IMR-90 (cell line): ENCODE results near the gene ARTN.

Experiments used
- CEBPB ChIP-seq: IDR thresholded peaks from 2 replicates; pipeline ENCODE4 v1.6.1; 2012; ENCODE audit warnings: low read depth, low read length, improper control_type of control experiment
- CTCF ChIP-seq: conservative IDR thresholded peaks from 2 replicates; pipeline ENCODE4 v1.5.1; 2012; ENCODE audit warnings: mild to moderate bottlenecking, low read depth, low read length, improper control_type of control experiment
- FOS ChIP-seq: fragments of 150-350 bp; IDR thresholded peaks from 2 replicates; pipeline ENCODE4 v1.6.1; 2016; ENCODE audit warnings: low read depth, low read length
- MXI1 ChIP-seq: IDR thresholded peaks from 2 replicates; pipeline ENCODE4 v1.6.1; 2012; ENCODE audit warnings: low read depth, mild to moderate bottlenecking, low read length, moderate library complexity, borderline replicate concordance
- POLR2A ChIP-seq: IDR thresholded peaks from 2 replicates; pipeline ENCODE4 v1.6.1; 2012; ENCODE audit warnings: mild to moderate bottlenecking, low read depth, low read length
- RAD21 ChIP-seq: IDR thresholded peaks from 2 replicates; pipeline ENCODE4 v1.6.1; 2012; ENCODE audit warnings: low read length, improper control_type of control experiment
- RFX5 ChIP-seq: IDR thresholded peaks from 2 replicates; pipeline ENCODE4 v1.8.0; 2012; ENCODE audit warnings: low read depth, mild to moderate bottlenecking, low read length, moderate library complexity
- USF2 ChIP-seq: fragments of 150-350 bp; IDR thresholded peaks from 2 replicates; pipeline ENCODE4 v1.6.1; 2017; ENCODE audit warnings: mild to moderate bottlenecking, antibody characterized with exemption, low read length, low read depth

GRCh38 chr1:43968348-43968948 lies 34.8 kb downstream of the ARTN start:
- no peak for TF ChIP-seq CTCF
- no peak for TF ChIP-seq POLR2A
- no peak for TF ChIP-seq RAD21
- TF ChIP-seq USF2: no peak
- no peak for TF ChIP-seq CEBPB
- TF ChIP-seq FOS: no peak
- no peak for TF ChIP-seq RFX5
- no peak for TF ChIP-seq MXI1
